NCI-H1930 (cell line): Measurements from ENCODE around the gene FKBP2.

Experiments
- DNase-seq, 2 experiments: peaks; one replicate each; lab custom pipeline; 2025; lab: John Stamatoyannopoulos, UW

Gene FKBP2

GRCh38 chr11:64285885-64286800, 45.2 kb downstream of the FKBP2 start:
- no peak for DNase-seq

GRCh38 chr11:64286801-64287159, 45.9 kb downstream of the FKBP2 start:
- no peak for DNase-seq

GRCh38 chr11:64287676-64288352, 46.9 kb downstream of the FKBP2 start:
- DNase-seq, result no peak

GRCh38 chr11:64288353-64288750, 47.5 kb downstream of the FKBP2 start:
- DNase-seq, result no peak

GRCh38 chr11:64289002-64289564, 48.2 kb downstream of the FKBP2 start:
- DNase-seq, result no peak

- DNase-seq, result no peak
These were observed 49.7 kb downstream of the FKBP2 start for GRCh38 chr11:64290352-64291261.

GRCh38 chr11:64291262-64291751, 50.4 kb downstream of the FKBP2 start, which contains the start of gene KCNK4:
Gene KCNK4, plus strand, starts transcription at chr11:64291302. Its CDS starts 1,717 bp downstream, at chr11:64293019.
- DNase-seq, result no peak

- DNase-seq, result no peak
These were observed 51.0 kb downstream of the FKBP2 start for GRCh38 chr11:64291752-64292459.

- no peak for DNase-seq
These were observed 51.8 kb downstream of the FKBP2 start for GRCh38 chr11:64292460-64293254.
